NT2/D1 (cell line): ENCODE results near the gene DUSP28.

Source experiments
- DNase-seq: peaks from one replicate; pipeline ENCODE4 v3.0.0-alpha.2; 2011; ENCODE audit warnings: low read depth, low spot score
- H3K27me3 ChIP-seq: 2 replicates; pipeline ENCODE4 v1.6.0; 2011; ENCODE audit warnings: mild to moderate bottlenecking; ENCODE audit not compliant: insufficient read length, insufficient read depth
- H3K36me3 ChIP-seq: 2 replicates; pipeline ENCODE4 v1.6.1; 2011; ENCODE audit warnings: mild to moderate bottlenecking, low read length, mixed read lengths; ENCODE audit not compliant: insufficient read depth, insufficient read length
- H3K4me1 ChIP-seq: 2 replicates; pipeline ENCODE4 v1.5.1; 2011; ENCODE audit not compliant: insufficient read depth, insufficient read length
- H3K4me3 ChIP-seq: 2 replicates; pipeline ENCODE4 v1.5.1; 2011; ENCODE audit warnings: low read depth; ENCODE audit not compliant: insufficient read length
- H3K9ac ChIP-seq: 2 replicates; pipeline ENCODE4 v1.6.0; 2011; ENCODE audit warnings: low read depth; ENCODE audit not compliant: insufficient read length
- H3K9me3 ChIP-seq: 2 replicates; pipeline ENCODE4 v1.5.1; 2011; ENCODE audit warnings: mild to moderate bottlenecking, low read length; ENCODE audit not compliant: insufficient read depth
- SUZ12 ChIP-seq: IDR thresholded peaks from 2 replicates; pipeline ENCODE4 v1.6.1; 2011; ENCODE audit not compliant: insufficient read length, insufficient read depth; ENCODE audit errors: extremely low read depth
- YY1 ChIP-seq: IDR thresholded peaks from 2 replicates; pipeline ENCODE4 v1.6.1; 2011; ENCODE audit not compliant: insufficient read length, insufficient read depth
- ZNF274 ChIP-seq: IDR thresholded peaks from 2 replicates; pipeline ENCODE4 v1.6.1; 2011; ENCODE audit warnings: mild to moderate bottlenecking, low read depth, low read length

DUSP28 gene

GRCh38 chr2:240522406-240522805 lies 37.8 kb upstream of the DUSP28 start:
- TF ChIP-seq YY1, result no peak
- TF ChIP-seq ZNF274, result no peak
- TF ChIP-seq SUZ12, result no peak
- H3K36me3 ChIP-seq, result peaks cover 68% of the 10 kb centered on the region
- H3K9ac ChIP-seq, result no peak overlapping the region
- no peak for DNase-seq
- no peak overlapping the region for H3K4me3 ChIP-seq
- peaks cover 3% of the 10 kb centered on the region for H3K4me1 ChIP-seq
- no peaks in the 10 kb centered on the region for H3K27me3 ChIP-seq
- peaks cover 55% of the 10 kb centered on the region for H3K9me3 ChIP-seq

DNA sequence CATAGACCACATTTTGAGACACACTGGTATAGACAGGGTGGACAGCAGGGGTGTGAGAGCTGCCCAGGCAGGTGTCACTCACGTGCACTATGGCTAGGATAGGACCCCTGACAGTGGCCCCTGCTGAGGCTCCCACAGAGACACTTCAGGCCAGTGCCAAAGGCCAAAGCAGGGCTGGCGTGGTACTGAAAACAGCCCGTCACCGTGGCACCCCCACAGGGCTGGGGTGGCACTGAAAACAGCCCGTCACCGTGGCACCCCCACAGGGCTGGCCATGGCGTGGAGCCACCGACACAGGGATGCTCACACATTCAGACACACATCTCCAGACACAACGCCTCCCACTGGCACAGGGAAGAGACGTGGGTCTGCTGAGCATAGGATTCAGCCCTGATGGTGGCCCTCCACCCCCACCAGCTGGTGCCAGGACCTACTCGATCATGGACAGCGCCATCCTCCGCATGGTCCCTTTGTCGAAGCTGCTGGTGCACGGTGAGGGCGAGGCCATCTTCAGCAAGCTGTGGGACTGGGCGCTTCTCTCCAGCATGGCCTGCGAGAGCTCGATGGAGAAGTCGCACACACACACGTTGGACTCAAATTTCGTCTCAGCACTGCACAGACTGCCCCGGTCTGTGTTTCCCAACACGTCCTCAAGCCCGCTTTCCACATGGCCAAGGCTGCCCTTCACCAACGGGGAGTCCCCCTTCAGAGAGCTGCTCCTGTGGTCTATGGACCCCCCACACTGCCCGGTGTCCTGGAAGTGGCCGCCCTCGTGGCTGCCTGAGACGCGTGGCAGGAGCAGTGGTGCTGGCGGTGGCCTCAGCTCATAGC lies 36.5 kb upstream of the DUSP28 start:
- Histone ChIP-seq H3K4me1 (peaks cover 3% of the 10 kb centered on the region), H3K9me3 (peaks cover 50% of the 10 kb centered on the region), H3K36me3 (peaks cover 67% of the 10 kb centered on the region), H3K4me3 (no peak overlapping the region), H3K27me3 (no peaks in the 10 kb centered on the region), H3K9ac (no peak overlapping the region)
- DNase-seq, result no peak
- TF ChIP-seq SUZ12 (no peak), YY1 (no peak), ZNF274 (no peak)

GRCh38 chr2:240524963-240525718 lies 35.0 kb upstream of the DUSP28 start:
- Histone ChIP-seq H3K4me1 (no peaks in the 10 kb centered on the region), H3K4me3 (no peak overlapping the region), H3K27me3 (no peaks in the 10 kb centered on the region), H3K9ac (no peak overlapping the region), H3K9me3 (peaks cover 52% of the 10 kb centered on the region), H3K36me3 (peaks cover 65% of the 10 kb centered on the region)
- DNase-seq, result no peak
- no peak for TF ChIP-seq ZNF274
- TF ChIP-seq YY1, result no peak
- TF ChIP-seq SUZ12, result no peak

- no peak for TF ChIP-seq SUZ12
- no peak for TF ChIP-seq ZNF274
- TF ChIP-seq YY1, result no peak
- Histone ChIP-seq H3K27me3 (no peaks in the 10 kb centered on the region), H3K4me1 (no peaks in the 10 kb centered on the region), H3K9ac (no peak overlapping the region), H3K9me3 (peaks cover 58% of the 10 kb centered on the region), H3K4me3 (no peak overlapping the region), H3K36me3 (peaks cover 62% of the 10 kb centered on the region)
- no peak for DNase-seq
These were observed 34.4 kb upstream of the DUSP28 start for GRCh38 chr2:240525802-240526201.

DNA sequence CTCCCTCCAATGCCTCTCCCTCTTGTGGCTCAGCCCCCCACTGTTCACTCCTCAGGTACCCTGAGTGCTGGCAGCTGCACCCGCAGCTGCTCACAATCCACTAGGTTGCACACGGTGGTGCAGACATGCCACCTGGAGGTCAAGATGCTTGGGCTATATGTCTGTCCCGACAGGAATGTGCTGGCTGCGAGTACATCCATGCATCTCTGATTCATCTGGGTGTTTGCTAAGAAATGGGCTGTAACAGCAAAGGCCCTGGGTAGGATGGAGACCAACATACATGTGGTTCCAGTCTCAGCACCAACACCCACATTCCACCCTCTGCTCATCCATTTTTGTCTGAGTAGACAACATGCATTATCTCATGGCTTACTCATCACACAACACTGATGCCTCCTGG lies 33.6 kb upstream of the DUSP28 start:
- Histone ChIP-seq H3K9me3 (peaks cover 65% of the 10 kb centered on the region), H3K9ac (no peak overlapping the region), H3K36me3 (peaks cover 61% of the 10 kb centered on the region), H3K4me1 (no peaks in the 10 kb centered on the region), H3K4me3 (no peak overlapping the region), H3K27me3 (no peaks in the 10 kb centered on the region)
- TF ChIP-seq YY1 (no peak), SUZ12 (no peak), ZNF274 (no peak)
- DNase-seq, result no peak

- TF ChIP-seq SUZ12 (no peak), ZNF274 (no peak), YY1 (no peak)
- no peak overlapping the region for H3K4me3 ChIP-seq
- peaks cover 60% of the 10 kb centered on the region for H3K36me3 ChIP-seq
- H3K9me3 ChIP-seq, result peaks cover 68% of the 10 kb centered on the region
- H3K9ac ChIP-seq, result no peak overlapping the region
- DNase-seq, result no peak
- H3K27me3 ChIP-seq, result no peaks in the 10 kb centered on the region
- no peaks in the 10 kb centered on the region for H3K4me1 ChIP-seq
These were observed 32.9 kb upstream of the DUSP28 start for GRCh38 chr2:240527153-240527750.

DNA sequence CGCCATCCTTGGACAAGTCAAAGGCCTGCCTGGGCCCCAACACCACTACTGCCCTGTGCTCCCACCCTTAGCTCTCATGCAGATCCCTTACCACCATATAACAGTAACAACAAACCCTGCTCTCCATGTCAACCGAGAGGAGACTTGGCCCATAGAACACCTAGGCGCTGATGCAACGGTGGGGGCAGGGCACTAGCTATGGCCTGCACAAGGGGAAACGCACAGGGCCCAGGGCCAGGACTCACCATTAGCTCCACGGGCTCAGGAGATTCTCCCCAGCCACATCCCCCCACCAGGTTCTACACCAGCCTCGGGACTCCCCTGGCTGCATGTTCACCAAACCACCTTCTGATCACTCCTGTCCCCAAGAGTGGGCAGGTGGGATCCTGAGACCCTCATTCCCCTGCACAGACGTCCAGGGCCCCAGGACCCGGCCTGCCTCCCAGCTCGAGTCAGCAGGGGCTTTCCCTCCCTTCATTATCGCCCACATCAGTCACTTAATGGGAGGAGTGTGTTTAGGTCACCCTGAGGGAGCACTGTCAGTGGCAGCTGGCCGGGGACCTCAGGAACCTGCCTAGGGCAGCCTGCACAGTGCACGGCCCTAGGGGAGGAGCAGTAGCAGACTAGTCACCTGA lies 31.6 kb upstream of the DUSP28 start:
- no peak overlapping the region for H3K9ac ChIP-seq
- no peaks in the 10 kb centered on the region for H3K4me1 ChIP-seq
- H3K9me3 ChIP-seq, result peaks cover 68% of the 10 kb centered on the region
- peaks cover 47% of the 10 kb centered on the region for H3K36me3 ChIP-seq
- no peak overlapping the region for H3K4me3 ChIP-seq
- TF ChIP-seq SUZ12 (no peak), YY1 (no peak), ZNF274 (no peak)
- no peaks in the 10 kb centered on the region for H3K27me3 ChIP-seq
- DNase-seq, result no peak
